K562 (cell line): ENCODE measurements around the gene COA7. TPM values are rescaled to one million over a fixed set of nuclear protein-coding genes. Genes with fewer than 3 reads are reported as not detected.
A peak's percentile ranks its signal among the peaks of the same experiment; 100 is the strongest.

Experiments used
- ATAC-seq: fragments of 200-7000 bp; cut with Tn5 transposase; 3 replicates; pipeline ENCODE4 v1.9.1; 2020; ENCODE audit warnings: moderate library complexity
- BruUV-seq: library from RNA; stranded (reverse); fragments of 400-500 nt; replicated peaks from 2 replicates; lab custom pipeline; 2021; lab: Mats Ljungman, UMichigan
- CTCF ChIA-PET: fragments of 300-600 bp; formaldehyde crosslinking; extraction: SDS; loops from one replicate; lab custom pipeline; 2021; ENCODE audit warnings: low intra/inter-chr PET ratio; lab: Yijun Ruan, JAX
- POLR2A ChIA-PET: fragments of 300-600, 350-650 bp; sonication (Branson Sonifier 250); formaldehyde crosslinking; extraction: SDS; loops from one replicate; lab custom pipeline; 2021; ENCODE audit warnings: antibody characterized with exemption, inconsistent platforms; lab: Yijun Ruan, JAX
- DNase-seq, 4 experiments: peaks; one replicate each; pipeline versions ENCODE4 v3.0.0 to v3.0.0-alpha.2; 2011 to 2018; ENCODE audit warnings: low spot score in 3 of 4, mixed read lengths in 3 of 4; ENCODE audit errors: extremely low read depth in 1 of 4
- FAIRE-seq: peaks from 2 replicates; lab custom pipeline; 2011; peaks lifted over from hg19 to GRCh38; lab: Jason Lieb, UNC
- H2AFZ ChIP-seq: 2 replicates; pipeline ENCODE4 v1.6.0; 2011; ENCODE audit warnings: low read depth, low read length, control low read depth, inconsistent platforms
- H3K27ac ChIP-seq: fragments of 200-600 bp; 3 replicates; pipeline ENCODE4 v1.8.0; 2011; ENCODE audit warnings: low read depth, mild to moderate bottlenecking, control low read depth, inconsistent platforms, low read length, moderate library complexity, mixed read lengths; ENCODE audit errors: extremely low read depth
- H3K27me3 ChIP-seq, 2 experiments: fragments of 300-600 bp in 1 of 2; 2 replicates in 1 of 2; 3 replicates in 1 of 2; pipeline versions ENCODE4 v1.6.0 to v1.8.0; 2011; ENCODE audit warnings: inconsistent platforms in 2 of 2, low read length in 2 of 2, mild to moderate bottlenecking in 1 of 2, mixed read lengths in 1 of 2, moderate library complexity in 1 of 2; ENCODE audit not compliant: control insufficient read depth in 2 of 2, insufficient read depth in 2 of 2
- H3K36me3 ChIP-seq: fragments of 300-600 bp; 3 replicates; pipeline ENCODE4 v1.8.0; 2011; ENCODE audit warnings: mild to moderate bottlenecking, low read length, inconsistent platforms; ENCODE audit not compliant: control insufficient read depth, insufficient read depth
- H3K4me1 ChIP-seq, 2 experiments: fragments of 200-600 bp in 1 of 2; replicated peaks in 1 of 2; 2 replicates in 1 of 2; 3 replicates in 1 of 2; pipeline versions ENCODE4 v1.5.1 to v1.8.0; 2011; ENCODE audit warnings: inconsistent platforms in 2 of 2, low read length in 2 of 2, mild to moderate bottlenecking in 1 of 2, mixed read lengths in 1 of 2, moderate library complexity in 1 of 2; ENCODE audit not compliant: control insufficient read depth in 2 of 2, insufficient read depth in 2 of 2
- H3K4me2 ChIP-seq: 2 replicates; pipeline ENCODE4 v1.6.1; 2011; ENCODE audit warnings: low read length, control low read depth, inconsistent platforms, mixed read lengths; ENCODE audit not compliant: insufficient read depth
- H3K4me3 ChIP-seq: fragments of 200-600 bp; sonication (generic), shearing (Covaris generic); 2 replicates; pipeline ENCODE4 v1.5.1; 2016; ENCODE audit warnings: control low read depth, inconsistent platforms
- H3K79me2 ChIP-seq: fragments of 200-600 bp; 3 replicates; pipeline ENCODE4 v1.8.0; 2011; ENCODE audit warnings: low read length, inconsistent platforms; ENCODE audit not compliant: control insufficient read depth, insufficient read depth
- H3K9ac ChIP-seq, 2 experiments: 2 replicates each; pipeline versions ENCODE4 v1.6.0 to v1.6.1; 2011; ENCODE audit warnings: low read depth in 2 of 2, low read length in 2 of 2, control low read depth in 1 of 2, inconsistent platforms in 1 of 2, mild to moderate bottlenecking in 1 of 2, mixed read lengths in 1 of 2; ENCODE audit not compliant: insufficient read depth in 1 of 2
- H3K9me1 ChIP-seq: one replicate; pipeline ENCODE4 v1.6.0; 2011; ENCODE audit warnings: inconsistent platforms, mild to moderate bottlenecking, low read length, moderate library complexity; ENCODE audit not compliant: control insufficient read depth, insufficient read depth
- H3K9me3 ChIP-seq: replicated peaks from 2 replicates; pipeline ENCODE4 v1.5.1; 2011; ENCODE audit warnings: low read depth, low read length, inconsistent platforms; ENCODE audit not compliant: control insufficient read depth, insufficient read depth
- H4K20me1 ChIP-seq: replicated peaks from 2 replicates; pipeline ENCODE4 v1.6.1; 2011; ENCODE audit warnings: low read length, inconsistent platforms, mixed read lengths; ENCODE audit not compliant: control insufficient read depth, insufficient read depth
- ASH1L ChIP-seq: fragments of 450-650 bp; IDR thresholded peaks from 2 replicates; pipeline ENCODE4 v1.6.1; 2018; ENCODE audit warnings: borderline replicate concordance, mild to moderate bottlenecking, low read depth; ENCODE audit not compliant: partially characterized antibody
- BRD4 ChIP-seq: fragments of 200-600 bp; sonication (generic); IDR thresholded peaks from 2 replicates; pipeline ENCODE4 v1.6.1; 2017; ENCODE audit warnings: inconsistent platforms
- CAMTA2 ChIP-seq: fragments of 250-450 bp; sonication (Bioruptor Pico); conservative IDR thresholded peaks from 2 replicates; pipeline ENCODE4 v1.5.1; 2022
- EHMT2 ChIP-seq: fragments of 450-650 bp; IDR thresholded peaks from 2 replicates; pipeline ENCODE4 v1.6.1; 2018; ENCODE audit warnings: antibody characterized with exemption
- HMGN3 ChIP-seq: IDR thresholded peaks from 2 replicates; pipeline ENCODE4 v1.6.1; 2011; ENCODE audit warnings: borderline replicate concordance, low read depth, mild to moderate bottlenecking, mixed read lengths, low read length; ENCODE audit not compliant: insufficient read length; ENCODE audit errors: extremely low read depth
- IFI16 ChIP-seq: fragments of 250-450 bp; sonication (Bioruptor Pico); IDR thresholded peaks from 2 replicates; pipeline ENCODE4 v2.1.2; 2022; ENCODE audit warnings: mild to moderate bottlenecking, inconsistent platforms
- NFYB ChIP-seq: IDR thresholded peaks from 2 replicates; pipeline ENCODE4 v1.6.1; 2011; ENCODE audit warnings: mild to moderate bottlenecking, moderate library complexity; ENCODE audit not compliant: insufficient read length; ENCODE audit errors: extremely low read depth
- PYGO2 ChIP-seq: fragments of 450-650 bp; IDR thresholded peaks from 2 replicates; pipeline ENCODE4 v1.6.1; 2016; ENCODE audit warnings: mild to moderate bottlenecking, missing genetic modification characterization, moderate library complexity, missing compliant biosample characterization
- TAF9B ChIP-seq: fragments of 450-650 bp; IDR thresholded peaks from 2 replicates; pipeline ENCODE4 v1.6.1; 2018; ENCODE audit warnings: mild to moderate bottlenecking; ENCODE audit not compliant: partially characterized antibody
- TOE1 ChIP-seq, 2 experiments: fragments of 450-650 bp in 1 of 2; sonication (generic) in 1 of 2; formaldehyde crosslinking in 1 of 2; IDR thresholded peaks; 2 replicates each; pipeline versions ENCODE4 v1.7.1 to v1.8.0; 2016 to 2022; ENCODE audit warnings: borderline replicate concordance in 2 of 2, mild to moderate bottlenecking in 2 of 2, antibody characterized with exemption in 1 of 2, inconsistent platforms in 1 of 2, low read depth in 1 of 2, missing genetic modification reagents in 1 of 2, moderate library complexity in 1 of 2
- ZNF436 ChIP-seq: fragments of 250-450, 450-650 bp; sonication (Bioruptor Pico); formaldehyde crosslinking; IDR thresholded peaks from 2 replicates; pipeline ENCODE4 v1.7.0; 2020; ENCODE audit warnings: mild to moderate bottlenecking
- ZNF583 ChIP-seq: fragments of 250-450 bp; sonication (Bioruptor Pico); IDR thresholded peaks from 2 replicates; pipeline ENCODE4 v1.4.0; 2020
- WGBS: fragments of 100-300 bp; shearing (Covaris generic); methylation state at CpG from one replicate; pipeline ENCODE4 v1.1.6; 2016; ENCODE audit warnings: low coverage, mixed read lengths; ENCODE audit not compliant: insufficient coverage; ENCODE audit errors: missing lambda C conversion rate; 5-methylcytosine and 5-hydroxymethylcytosine counted together
- in situ Hi-C: fragments of 300-500 bp; cut with MboI; formaldehyde crosslinking; loops from 4 replicates; pipeline ENCODE4 v1.15.0; 2018; ENCODE audit warnings: inconsistent platforms, mixed read lengths
- intact Hi-C: fragments of 100-400 bp; cut with micrococcal nuclease; formaldehyde crosslinking; loops from 2 replicates; pipeline ENCODE4 v1.14.2; 2022
- polyA plus RNA-seq, 8 experiments: library from polyadenylated mRNA; depleted of rRNA in 4 of 8; stranded (reverse) in 5 of 8; unstranded in 3 of 8; fragments of >200 nt; fragmentation: Nextera tagmentation in 2 of 8; fragmentation: Illumina TruSeq in 1 of 8; extraction: Ambion mirVana in 2 of 8; extraction: Trizol in 1 of 8; gene quantifications; 2 replicates each; pipeline versions ENCODE4 v1.2.1 to v1.2.3, GENCODE V29; 2011 to 2014; ENCODE audit warnings: inconsistent platforms in 1 of 8, missing spikeins in 1 of 8
- total RNA-seq, 7 experiments: library from RNA; depleted of rRNA in 6 of 7; stranded (reverse); fragments of >200 nt in 6 of 7; fragmentation: Illumina TruSeq in 2 of 7; extraction: Trizol in 2 of 7; gene quantifications; 2 replicates each; pipeline versions ENCODE4 v1.2.1 to v1.2.3, GENCODE V29; 2011 to 2021; ENCODE audit warnings: low replicate concordance in 1 of 7
- TF ChIP-seq, protein P1 (sequence below): fragments of 450-650 bp; conservative IDR thresholded peaks from 2 replicates; pipeline ENCODE4 v1.6.1; 2016; ENCODE audit warnings: missing genetic modification characterization, low read depth, mild to moderate bottlenecking, missing compliant biosample characterization, moderate library complexity
- TF ChIP-seq, protein P2 (sequence below): fragments of 250-450 bp; sonication (Bioruptor Pico); IDR thresholded peaks from 2 replicates; pipeline ENCODE4 v1.8.0; 2021; ENCODE audit warnings: mild to moderate bottlenecking, moderate library complexity
- TF ChIP-seq, protein P3 (sequence below): fragments of 200-800 bp; sonication (Bioruptor generic); IDR thresholded peaks from 2 replicates; pipeline ENCODE4 v1.6.1; 2017; ENCODE audit warnings: missing genetic modification characterization, missing compliant biosample characterization
- TF ChIP-seq, protein P4 (sequence below): fragments of 450-650 bp; IDR thresholded peaks from 2 replicates; pipeline ENCODE4 v1.6.1; 2016

The COA7 gene
- total and polyA plus RNA-seq, 9 of the 15 experiments (the other 6 are each of a cell fraction or from before 2014, with no cell fraction given): 19.4 to 82.8 (median 51.0) TPM

GRCh38 chr1:52635321-52636089 is 62.6 kb downstream of the COA7 start:
- no peak overlapping the region for H3K4me3 ChIP-seq
- in situ Hi-C loops (no loop called here), intact Hi-C loops (no loop called here)
- H3K4me1 ChIP-seq: peaks cover 13 to 19% of the 10 kb centered on the region in 2 experiments; a peak in 4 of 5 replicates
- H4K20me1 ChIP-seq: no peaks in the 10 kb centered on the region
- H3K9ac ChIP-seq: no peak overlapping the region
- no peaks in the 10 kb centered on the region for H3K36me3 ChIP-seq
- ATAC-seq: no peak
- no peaks in the 10 kb centered on the region for H3K79me2 ChIP-seq
- POLR2A ChIA-PET: interaction anchor here (1.4 kb wide), 1 partner anchor 17 kb away, joined by 5 read pairs; no protein-coding TSS in a partner anchor
- H3K27ac ChIP-seq: no peak overlapping the region
- H3K4me2 ChIP-seq: no peak overlapping the region
- peak in 1 of 4 experiments; percentile 4 for DNase-seq
- WGBS: 32% methylated on average over 4 of the region's 4 CpGs
- H3K9me3 ChIP-seq: no peaks in the 10 kb centered on the region
- BruUV-seq: no TSS peak
- FAIRE-seq: no peak
- H2AFZ ChIP-seq: peak overlapping the region; percentile 67
- CTCF ChIA-PET: no interaction called here
- H3K9me1 ChIP-seq: no peaks in the 10 kb centered on the region
- H3K27me3 ChIP-seq: no peaks in the 10 kb centered on the region
- TF ChIP-seq PYGO2 (tag) (0 out of 2 replicates have a peak, but pooled peaks have one; percentile 38), CAMTA2 (CRISPR knock-in tag) (no peak), NFYB (no peak), TAF9B (no peak), ZNF583 (CRISPR knock-in tag) (0 out of 2 replicates have a peak, but pooled peaks have one; percentile 53), ZNF436 (CRISPR knock-in tag) (no peak), EHMT2 (no peak), HMGN3 (no peak), BRD4 (no peak), IFI16 (no peak), TOE1 (IDR thresholded peaks at IDR 0.05; ENCODE audit: borderline replicate concordance) (peak; percentile 76; the same call in 1 of the 2 replicates), TOE1 (CRISPR knock-in tag; IDR thresholded peaks at IDR 0.05; ENCODE audit: borderline replicate concordance, low read depth) (no peak), ASH1L (no peak)
- TF ChIP-seq, protein P1, sequence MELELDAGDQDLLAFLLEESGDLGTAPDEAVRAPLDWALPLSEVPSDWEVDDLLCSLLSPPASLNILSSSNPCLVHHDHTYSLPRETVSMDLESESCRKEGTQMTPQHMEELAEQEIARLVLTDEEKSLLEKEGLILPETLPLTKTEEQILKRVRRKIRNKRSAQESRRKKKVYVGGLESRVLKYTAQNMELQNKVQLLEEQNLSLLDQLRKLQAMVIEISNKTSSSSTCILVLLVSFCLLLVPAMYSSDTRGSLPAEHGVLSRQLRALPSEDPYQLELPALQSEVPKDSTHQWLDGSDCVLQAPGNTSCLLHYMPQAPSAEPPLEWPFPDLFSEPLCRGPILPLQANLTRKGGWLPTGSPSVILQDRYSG (tag): peak; percentile 75; the same call in 1 of the 2 replicates
- TF ChIP-seq, protein P2, sequence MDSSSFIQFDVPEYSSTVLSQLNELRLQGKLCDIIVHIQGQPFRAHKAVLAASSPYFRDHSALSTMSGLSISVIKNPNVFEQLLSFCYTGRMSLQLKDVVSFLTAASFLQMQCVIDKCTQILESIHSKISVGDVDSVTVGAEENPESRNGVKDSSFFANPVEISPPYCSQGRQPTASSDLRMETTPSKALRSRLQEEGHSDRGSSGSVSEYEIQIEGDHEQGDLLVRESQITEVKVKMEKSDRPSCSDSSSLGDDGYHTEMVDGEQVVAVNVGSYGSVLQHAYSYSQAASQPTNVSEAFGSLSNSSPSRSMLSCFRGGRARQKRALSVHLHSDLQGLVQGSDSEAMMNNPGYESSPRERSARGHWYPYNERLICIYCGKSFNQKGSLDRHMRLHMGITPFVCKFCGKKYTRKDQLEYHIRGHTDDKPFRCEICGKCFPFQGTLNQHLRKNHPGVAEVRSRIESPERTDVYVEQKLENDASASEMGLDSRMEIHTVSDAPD: 0 out of 2 replicates have a peak, but pooled peaks have one; percentile 21
- TF ChIP-seq, protein P3, sequence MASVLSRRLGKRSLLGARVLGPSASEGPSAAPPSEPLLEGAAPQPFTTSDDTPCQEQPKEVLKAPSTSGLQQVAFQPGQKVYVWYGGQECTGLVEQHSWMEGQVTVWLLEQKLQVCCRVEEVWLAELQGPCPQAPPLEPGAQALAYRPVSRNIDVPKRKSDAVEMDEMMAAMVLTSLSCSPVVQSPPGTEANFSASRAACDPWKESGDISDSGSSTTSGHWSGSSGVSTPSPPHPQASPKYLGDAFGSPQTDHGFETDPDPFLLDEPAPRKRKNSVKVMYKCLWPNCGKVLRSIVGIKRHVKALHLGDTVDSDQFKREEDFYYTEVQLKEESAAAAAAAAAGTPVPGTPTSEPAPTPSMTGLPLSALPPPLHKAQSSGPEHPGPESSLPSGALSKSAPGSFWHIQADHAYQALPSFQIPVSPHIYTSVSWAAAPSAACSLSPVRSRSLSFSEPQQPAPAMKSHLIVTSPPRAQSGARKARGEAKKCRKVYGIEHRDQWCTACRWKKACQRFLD (CRISPR knock-in tag): peak; percentile 85
- TF ChIP-seq, protein P4, sequence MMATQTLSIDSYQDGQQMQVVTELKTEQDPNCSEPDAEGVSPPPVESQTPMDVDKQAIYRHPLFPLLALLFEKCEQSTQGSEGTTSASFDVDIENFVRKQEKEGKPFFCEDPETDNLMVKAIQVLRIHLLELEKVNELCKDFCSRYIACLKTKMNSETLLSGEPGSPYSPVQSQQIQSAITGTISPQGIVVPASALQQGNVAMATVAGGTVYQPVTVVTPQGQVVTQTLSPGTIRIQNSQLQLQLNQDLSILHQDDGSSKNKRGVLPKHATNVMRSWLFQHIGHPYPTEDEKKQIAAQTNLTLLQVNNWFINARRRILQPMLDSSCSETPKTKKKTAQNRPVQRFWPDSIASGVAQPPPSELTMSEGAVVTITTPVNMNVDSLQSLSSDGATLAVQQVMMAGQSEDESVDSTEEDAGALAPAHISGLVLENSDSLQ: no peak
